NCI-H510A (cell line): Measurements from ENCODE around the gene MANEAL.
A peak's percentile ranks its signal among the peaks of the same experiment; 100 is the strongest.

Experiments used
- DNase-seq: peaks from one replicate; lab custom pipeline; 2025; lab: John Stamatoyannopoulos, UW

The MANEAL gene

GRCh38 chr1:37782491-37782890 lies 11.2 kb upstream of the MANEAL start:
- DNase-seq, result no peak

- DNase-seq, result peak; percentile 83
These were observed 532 bp upstream of the MANEAL start for GRCh38 chr1:37792943-37793686.

GRCh38 chr1:37794372-37795339 lies 1.0 kb downstream of the MANEAL start:
- peak; percentile 91 for DNase-seq

GRCh38 chr1:37795340-37796125 lies 1.9 kb downstream of the MANEAL start:
- DNase-seq, result peak; percentile 95

DNA sequence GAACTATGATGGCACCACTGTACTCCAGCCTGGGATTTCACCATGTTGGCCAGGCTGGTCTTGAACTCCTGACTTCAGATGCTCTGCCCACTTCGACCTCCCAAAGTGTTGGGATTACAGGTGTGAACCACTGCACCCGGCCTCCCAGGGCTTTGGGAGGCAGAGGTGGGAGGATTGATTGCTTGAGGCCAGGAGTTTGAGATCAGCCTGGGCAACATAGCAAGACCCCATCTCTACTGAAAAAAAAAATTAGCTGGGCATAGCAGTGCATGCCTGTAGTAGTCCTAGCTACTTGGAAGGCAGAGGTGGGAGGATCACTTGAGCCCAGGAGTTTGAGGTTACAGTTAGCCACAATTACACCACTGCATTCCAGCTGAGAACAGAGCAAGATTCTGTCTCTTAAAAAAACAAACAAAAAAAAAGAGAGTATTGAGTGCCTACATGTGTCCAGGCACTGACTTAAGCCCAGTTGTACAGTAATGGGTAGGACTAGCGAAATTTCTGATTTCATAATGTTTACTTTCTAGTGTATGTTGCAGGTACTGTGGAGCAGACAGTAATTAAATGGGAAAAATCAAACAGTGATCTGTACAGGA lies 4.2 kb downstream of the MANEAL start:
- DNase-seq, result no peak

DNA sequence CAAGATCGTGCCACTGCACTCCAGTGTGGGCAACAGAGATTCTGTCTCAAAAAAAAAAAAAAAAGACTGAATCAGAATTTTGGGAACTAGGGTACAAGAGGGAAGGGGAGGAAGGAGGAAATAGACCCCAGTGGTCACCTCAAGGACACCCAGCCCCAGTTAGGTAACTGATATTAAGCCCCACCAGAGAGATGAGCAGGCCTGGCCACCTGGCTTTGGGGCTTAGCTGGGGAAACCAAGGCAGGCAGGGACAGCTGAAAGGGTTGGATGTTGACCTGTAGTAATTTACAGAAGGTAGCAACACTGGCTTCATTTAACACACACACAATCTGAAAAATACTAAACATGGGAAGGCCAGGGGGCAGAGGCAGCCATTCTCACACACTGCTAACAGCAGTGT lies 8.8 kb downstream of the MANEAL start:
- no peak for DNase-seq

DNA sequence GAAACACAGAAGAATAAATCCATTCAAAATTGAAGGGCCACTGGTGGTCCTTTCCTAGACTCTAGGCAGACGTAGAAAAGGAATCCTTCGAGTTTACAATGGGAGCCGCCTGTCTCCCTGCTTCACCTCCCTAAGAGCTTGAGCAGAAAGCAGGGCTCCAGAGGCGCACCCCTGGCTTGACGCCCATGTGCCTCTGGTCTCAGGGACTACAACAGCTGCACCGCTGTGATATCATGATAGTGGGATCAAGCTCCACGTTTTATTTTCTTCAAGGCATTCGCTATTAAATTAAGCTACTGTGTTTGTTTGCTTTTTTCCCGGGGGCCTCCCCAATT lies 13.5 kb downstream of the MANEAL start:
- no peak for DNase-seq

DNA sequence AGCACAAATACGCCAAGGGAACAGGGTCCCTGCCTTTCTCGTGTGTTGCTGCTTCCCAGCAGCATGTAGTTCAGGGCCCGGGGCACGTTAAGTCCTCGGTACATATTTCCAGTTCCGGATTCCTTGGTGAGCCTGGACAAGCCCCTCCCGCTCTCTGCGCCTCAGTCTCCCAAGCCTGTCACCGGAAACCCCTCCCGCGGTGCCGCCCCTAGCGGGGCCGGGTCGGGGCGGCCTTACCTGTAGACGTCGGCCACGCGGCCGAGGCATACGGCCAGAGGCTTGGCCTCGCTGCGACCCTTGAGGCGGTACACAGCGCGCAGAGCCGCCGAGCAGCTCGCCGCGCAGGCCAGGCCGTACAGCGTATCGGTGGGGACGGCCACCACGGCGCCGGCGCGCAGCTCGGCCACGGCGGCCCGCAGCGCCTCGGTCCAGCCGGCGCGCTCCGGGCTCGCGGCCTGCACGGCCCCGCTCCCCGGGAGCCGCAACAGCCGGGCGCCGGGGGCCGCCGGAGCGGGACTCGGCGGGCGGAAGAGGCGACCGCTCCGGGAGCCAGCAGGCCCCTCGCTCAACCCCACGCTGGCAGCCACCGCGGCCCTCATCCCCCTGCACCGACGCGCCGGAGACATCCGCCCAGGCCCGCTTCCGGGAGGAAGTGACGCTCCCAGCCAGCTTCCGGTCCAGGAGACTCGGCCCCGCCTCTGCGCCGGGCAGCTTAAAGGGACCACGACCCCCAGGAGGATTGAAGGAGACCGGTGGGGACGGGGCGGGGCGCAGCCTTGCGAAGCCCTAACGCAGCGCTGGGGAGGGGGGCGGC lies 14.1 kb downstream of the MANEAL start, which contains the start of the genes C1orf122 and YRDC:
TSS of gene C1orf122 (plus strand) at position 236 of the 814 bp plus-strand sequence. CDS start 615 bp downstream, outside the sequence.
TSS of gene YRDC (minus strand) at position 654 of the 814 bp plus-strand sequence. CDS start at position 626, 28 bp downstream.
- DNase-seq, result peak; percentile 100

GRCh38 chr1:37808369-37809319 lies 15.0 kb downstream of the MANEAL start:
- DNase-seq, result peak; percentile 100

- no peak for DNase-seq
These were observed 16.3 kb downstream of the MANEAL start for GRCh38 chr1:37809942-37810341.

DNA sequence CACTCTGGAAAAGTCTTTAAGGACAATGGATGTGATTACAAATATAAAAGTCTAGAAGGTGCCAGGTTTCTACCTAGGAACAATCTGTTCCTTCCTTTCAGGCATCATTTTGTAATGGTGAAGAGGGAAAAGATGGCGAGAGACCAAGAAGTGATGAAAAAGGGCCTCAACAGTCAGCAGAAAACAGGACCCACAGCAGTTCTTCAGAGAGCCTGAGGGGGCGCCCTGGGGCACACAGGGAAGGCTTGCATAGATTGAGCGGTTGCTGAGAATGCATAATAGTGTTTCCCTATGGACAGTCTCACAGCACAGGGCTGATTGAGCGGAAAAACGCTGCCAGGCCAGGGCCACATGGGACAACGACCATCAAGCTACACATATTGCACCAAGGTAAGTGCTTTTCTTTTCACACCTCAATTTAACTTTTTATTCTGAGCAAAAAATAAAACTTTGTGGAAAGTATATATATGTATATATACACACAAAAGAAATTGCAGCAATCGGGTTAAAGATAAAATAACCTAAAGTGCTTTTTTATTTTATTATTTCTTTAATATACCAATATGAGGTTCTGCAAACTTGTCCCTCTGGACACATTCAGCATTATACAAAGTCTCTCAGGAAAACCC lies 17.5 kb downstream of the MANEAL start:
- DNase-seq, result peak; percentile 100

DNA sequence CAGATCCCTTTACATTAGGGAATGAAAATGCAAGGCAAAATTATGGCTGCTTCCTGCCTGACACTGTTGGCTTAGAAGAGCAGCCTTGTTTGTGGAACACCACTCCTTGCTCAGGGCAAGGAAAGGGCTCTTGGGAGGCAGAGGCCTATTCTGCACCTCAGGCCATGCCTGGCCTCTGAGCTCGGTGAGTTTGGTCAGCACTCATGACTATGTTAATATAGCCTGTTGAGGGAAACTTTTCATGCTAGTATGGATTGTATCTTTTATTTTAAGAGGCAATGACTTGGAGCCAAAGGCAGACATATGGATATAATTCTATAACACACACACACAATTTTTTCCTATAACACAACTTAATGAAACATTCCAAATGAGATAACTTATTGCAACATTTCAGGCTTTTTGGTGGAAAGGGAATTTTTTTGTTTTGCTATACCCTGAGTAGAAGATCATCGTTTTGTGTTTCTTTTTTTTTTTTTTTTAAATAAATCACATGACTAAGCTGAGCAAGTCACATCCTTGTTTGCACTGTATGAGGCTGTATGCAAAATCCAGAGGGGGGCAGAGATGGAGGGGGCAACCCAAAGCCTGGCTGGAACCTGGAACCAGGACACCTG lies 20.0 kb downstream of the MANEAL start:
- no peak for DNase-seq

DNA sequence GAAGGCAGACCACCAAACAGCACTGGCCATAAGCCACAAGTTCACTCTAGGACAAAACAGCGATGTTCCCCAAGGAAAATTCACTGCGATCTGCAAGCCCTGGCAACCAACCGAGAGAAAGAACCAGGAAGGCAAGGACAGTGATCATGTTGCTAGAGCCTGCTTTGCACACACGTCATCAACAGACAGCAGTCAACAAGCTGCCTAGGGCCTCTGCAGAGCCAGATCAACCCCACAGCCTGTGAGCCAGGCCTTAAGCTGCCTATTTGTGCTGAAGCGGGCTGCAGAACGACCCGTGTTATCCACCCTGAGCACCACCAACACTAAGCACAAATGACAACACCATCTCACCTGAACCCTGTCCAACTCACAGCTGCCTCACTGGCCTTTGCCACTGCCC lies 20.6 kb downstream of the MANEAL start:
- no peak for DNase-seq

DNA sequence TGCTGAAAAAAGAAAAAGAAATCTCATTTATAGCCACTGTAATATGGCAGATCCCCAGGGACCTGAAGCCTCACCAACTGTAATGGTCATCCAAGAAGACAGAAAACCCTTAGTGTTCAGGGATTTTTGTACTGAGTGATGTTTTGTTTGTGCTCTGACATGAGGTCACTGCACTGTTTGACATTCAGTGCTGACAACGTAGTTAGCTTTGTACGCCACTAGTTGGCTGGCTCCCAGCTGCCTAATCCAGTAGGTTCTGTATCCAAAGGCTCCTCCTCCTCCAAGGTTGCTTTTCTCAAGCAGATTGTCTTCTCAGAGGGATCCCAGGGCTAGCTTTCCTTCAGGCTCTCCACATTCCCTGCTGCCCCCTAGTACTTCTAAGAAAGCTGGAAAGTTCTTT lies 23.8 kb downstream of the MANEAL start:
- peak; percentile 50 for DNase-seq

GRCh38 chr1:37821481-37821880 lies 27.8 kb downstream of the MANEAL start:
- no peak for DNase-seq

DNA sequence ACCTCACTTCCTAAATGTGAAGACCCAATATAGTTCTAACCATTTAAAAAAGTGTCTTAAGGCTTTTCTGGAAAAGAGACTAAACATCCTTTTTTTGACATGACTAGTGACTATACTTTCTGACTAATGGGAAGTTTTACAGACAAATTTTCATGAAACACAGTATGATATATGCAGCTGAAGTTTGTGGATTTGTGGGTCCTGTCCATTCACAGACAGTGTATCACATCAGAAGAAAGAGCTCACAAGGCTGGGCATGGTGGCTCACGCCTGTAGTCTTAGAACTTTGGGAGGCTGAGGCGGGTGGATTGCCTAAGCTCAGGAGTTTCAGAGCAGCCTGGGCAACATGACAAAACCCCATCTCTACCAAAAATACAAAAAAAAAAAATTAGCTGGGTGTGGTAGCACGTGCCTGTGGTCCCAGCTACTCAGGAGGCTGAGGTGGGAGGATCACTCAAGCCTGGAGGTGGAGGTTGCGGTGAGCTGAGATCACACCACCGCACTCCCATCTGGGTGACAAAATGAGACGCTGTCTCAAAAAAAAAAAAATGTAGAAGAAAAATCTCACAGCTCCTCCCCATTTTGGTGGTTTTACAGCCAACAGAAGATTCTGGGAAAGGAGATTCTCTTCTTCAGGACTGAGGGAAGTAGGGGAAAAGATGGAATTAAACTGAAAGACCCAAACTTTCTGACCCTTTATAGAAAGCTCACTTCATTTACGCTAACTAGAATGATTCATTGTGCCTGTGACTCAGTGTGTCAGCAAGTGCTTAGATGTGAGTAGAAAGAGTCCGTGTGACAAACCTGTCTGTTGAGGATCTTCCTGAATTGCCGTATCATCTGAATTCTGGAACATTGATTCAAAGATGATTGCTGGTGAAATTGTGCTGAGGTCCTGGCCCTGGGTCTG lies 29.5 kb downstream of the MANEAL start:
- no peak for DNase-seq

GRCh38 chr1:37824001-37824400 lies 30.4 kb downstream of the MANEAL start:
- no peak for DNase-seq

DNA sequence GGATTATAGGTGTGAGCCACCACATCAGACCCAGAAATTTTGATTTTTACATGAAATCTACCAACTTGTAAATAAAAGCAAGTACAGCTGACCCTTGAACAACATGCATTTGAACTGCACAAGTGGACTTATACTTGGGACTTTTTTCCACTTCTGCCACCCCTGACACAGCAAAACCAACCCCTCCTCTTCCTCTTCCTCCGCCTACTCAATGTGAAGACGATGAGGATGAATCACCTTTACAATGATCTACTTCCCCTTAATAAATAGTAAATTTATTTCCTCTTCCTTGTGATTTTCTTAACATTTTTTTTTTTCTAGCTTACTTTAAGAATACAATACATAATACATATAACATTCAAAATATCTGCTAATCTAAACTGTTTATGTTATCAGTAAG lies 31.9 kb downstream of the MANEAL start:
- no peak for DNase-seq
